ENCODE data around the gene DHRS1. TPM values are rescaled to one million over a fixed set of nuclear protein-coding genes. Genes with fewer than 3 reads are reported as not detected.

The DHRS1 gene
- polyA plus RNA-seq, 1 donor (not counting 4 experiments of a cell fraction or from before 2014, with no cell fraction given): 65.1 TPM

DNA sequence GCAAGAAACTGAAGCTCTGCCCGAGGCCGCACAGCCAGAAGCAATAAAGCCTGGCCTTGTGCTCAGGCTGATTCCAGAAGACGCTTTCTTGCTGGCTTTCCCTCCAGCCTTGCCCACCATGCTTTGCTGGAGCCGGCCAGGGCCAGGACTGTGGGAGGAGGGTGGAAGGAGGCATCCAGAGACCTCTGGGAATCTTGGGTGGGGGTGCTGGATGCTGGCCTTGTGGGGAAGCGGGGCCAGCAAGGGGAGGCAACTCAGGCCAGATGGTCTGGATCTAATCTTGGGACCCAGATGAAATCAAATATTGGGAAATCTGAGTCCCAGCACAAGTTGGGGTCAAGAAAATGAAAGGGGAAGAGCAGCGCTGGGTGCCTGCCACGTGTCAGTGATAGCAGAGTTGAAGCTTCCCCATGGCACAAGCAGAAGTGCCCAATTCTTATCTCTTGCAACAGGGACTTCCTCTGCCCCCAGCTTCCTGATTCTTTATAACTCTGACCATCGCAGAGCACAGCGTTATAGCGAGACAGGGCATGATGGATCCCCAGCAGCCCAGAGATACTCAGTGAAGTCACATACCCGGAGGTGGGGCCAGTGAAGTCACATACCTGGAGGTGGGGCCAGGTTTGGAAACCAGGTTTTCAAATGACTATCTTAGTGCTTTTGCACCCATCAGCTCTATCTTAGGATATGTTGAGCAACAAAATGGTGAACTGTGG lies 21.8 kb downstream of the DHRS1 start:
- no peak for DNase-seq (ENCODE audit: low read depth, low spot score)
- dilution Hi-C loops (cut with MboI; ENCODE audit: extremely low pct_ligation_motif_present, low sequenced_read_pairs): no loop called here
- H3K36me3 ChIP-seq (ENCODE audit: control insufficient read depth in 2 of 2, extremely low read depth in 1 of 2, insufficient read depth in 2 of 2, low read length in 2 of 2): no peaks in the 10 kb centered on the region
- H3K27ac ChIP-seq (ENCODE audit: control insufficient read depth, insufficient read depth, low read length): no peak overlapping the region
- H4K20me1 ChIP-seq (ENCODE audit: control insufficient read depth, extremely low read depth, insufficient read depth, low read length): no peaks in the 10 kb centered on the region
- H3K4me1 ChIP-seq (ENCODE audit: control insufficient read depth, extremely low read depth, insufficient read depth, low read length): peaks cover 36% of the 10 kb centered on the region
- no peak for TF ChIP-seq CTCF (optimal IDR thresholded peaks at IDR 0.05 in 1 of 3, IDR thresholded peaks at IDR 0.05 in 1 of 3, conservative IDR thresholded peaks at IDR 0.05 in 1 of 3; ENCODE audit: extremely low read depth in 1 of 3, insufficient read depth in 2 of 3, low read length in 3 of 3)
- no peak for TF ChIP-seq EZH2 (IDR thresholded peaks at IDR 0.05; ENCODE audit: low read length)
- H3K9ac ChIP-seq (ENCODE audit: control insufficient read depth, extremely low read depth, insufficient read depth, low read length): no peak overlapping the region
- H3K4me3 ChIP-seq (ENCODE audit: control insufficient read depth in 2 of 3, extremely low read depth in 1 of 3, insufficient read depth in 2 of 3, low read depth in 1 of 3, low read length in 3 of 3): no peak overlapping the region
- H3K4me2 ChIP-seq (ENCODE audit: control insufficient read depth, extremely low read depth, insufficient read depth, low read depth, low read length): no peak overlapping the region
- no peaks in the 10 kb centered on the region for H3K79me2 ChIP-seq (ENCODE audit: control insufficient read depth, insufficient read depth, low read length)
- no peak for FAIRE-seq
- no peaks in the 10 kb centered on the region for H3K9me1 ChIP-seq (ENCODE audit: control insufficient read depth, extremely low read depth, insufficient read depth, low read length)
- H3K9me3 ChIP-seq (ENCODE audit: control insufficient read depth, low read depth, low read length): no peaks in the 10 kb centered on the region
- no peaks in the 10 kb centered on the region for H3K27me3 ChIP-seq (ENCODE audit: control insufficient read depth, extremely low read depth, insufficient read depth, low read length)
- no peak overlapping the region for H2AFZ ChIP-seq (ENCODE audit: control insufficient read depth, low read length)

DNA sequence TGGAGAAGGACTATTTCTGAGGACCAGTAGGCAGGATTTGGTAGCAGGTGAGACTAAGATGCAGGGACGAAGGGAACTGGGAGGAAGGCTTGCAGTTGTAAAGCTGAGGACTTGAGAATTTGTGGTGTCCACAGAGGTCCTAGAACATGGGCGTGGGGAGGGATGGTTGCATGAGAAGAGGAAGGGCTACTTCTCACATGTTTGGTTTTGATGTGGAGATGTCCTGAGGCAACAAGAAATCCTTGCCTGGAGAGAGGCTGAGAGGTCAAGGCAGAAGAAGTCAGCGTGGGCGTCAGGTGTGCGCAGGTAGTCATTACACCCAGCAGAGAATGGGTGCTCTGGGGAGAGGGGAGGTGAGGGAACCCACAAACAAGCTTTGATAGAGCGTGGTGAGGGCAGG lies 22.5 kb downstream of the DHRS1 start:
- Histone ChIP-seq H3K36me3 (ENCODE audit: control insufficient read depth in 2 of 2, extremely low read depth in 1 of 2, insufficient read depth in 2 of 2, low read length in 2 of 2) (no peaks in the 10 kb centered on the region), H3K4me3 (ENCODE audit: control insufficient read depth in 2 of 3, extremely low read depth in 1 of 3, insufficient read depth in 2 of 3, low read depth in 1 of 3, low read length in 3 of 3) (no peak overlapping the region), H2AFZ (ENCODE audit: control insufficient read depth, low read length) (no peak overlapping the region), H3K9ac (ENCODE audit: control insufficient read depth, extremely low read depth, insufficient read depth, low read length) (no peak overlapping the region), H3K79me2 (ENCODE audit: control insufficient read depth, insufficient read depth, low read length) (no peaks in the 10 kb centered on the region), H3K9me3 (ENCODE audit: control insufficient read depth, low read depth, low read length) (no peaks in the 10 kb centered on the region), H3K27me3 (ENCODE audit: control insufficient read depth, extremely low read depth, insufficient read depth, low read length) (no peaks in the 10 kb centered on the region), H3K9me1 (ENCODE audit: control insufficient read depth, extremely low read depth, insufficient read depth, low read length) (no peaks in the 10 kb centered on the region), H3K27ac (ENCODE audit: control insufficient read depth, insufficient read depth, low read length) (no peak overlapping the region), H3K4me1 (ENCODE audit: control insufficient read depth, extremely low read depth, insufficient read depth, low read length) (peaks cover 43% of the 10 kb centered on the region), H3K4me2 (ENCODE audit: control insufficient read depth, extremely low read depth, insufficient read depth, low read depth, low read length) (no peak overlapping the region), H4K20me1 (ENCODE audit: control insufficient read depth, extremely low read depth, insufficient read depth, low read length) (no peaks in the 10 kb centered on the region)
- dilution Hi-C loops (cut with MboI; ENCODE audit: extremely low pct_ligation_motif_present, low sequenced_read_pairs): no loop called here
- DNase-seq (ENCODE audit: low read depth, low spot score) (no peak), FAIRE-seq (no peak)
- TF ChIP-seq EZH2 (IDR thresholded peaks at IDR 0.05; ENCODE audit: low read length) (no peak), CTCF (optimal IDR thresholded peaks at IDR 0.05 in 1 of 3, IDR thresholded peaks at IDR 0.05 in 1 of 3, conservative IDR thresholded peaks at IDR 0.05 in 1 of 3; ENCODE audit: extremely low read depth in 1 of 3, insufficient read depth in 2 of 3, low read length in 3 of 3) (no peak)

Data from keratinocyte (primary cell).